Medulla oblongata (tissue), 1 donor: ENCODE measurements around the gene ARL15.
"Not testable (repeated sequence)": the region's sequence is repeated elsewhere in the genome, so short reads cannot be mapped to it uniquely, and the experiment has no call there.

Experiments
- DNase-seq: peaks from one replicate; pipeline ENCODE4 v3.0.0-alpha.2; 2015; ENCODE audit errors: extremely low spot score

Gene ARL15

DNA sequence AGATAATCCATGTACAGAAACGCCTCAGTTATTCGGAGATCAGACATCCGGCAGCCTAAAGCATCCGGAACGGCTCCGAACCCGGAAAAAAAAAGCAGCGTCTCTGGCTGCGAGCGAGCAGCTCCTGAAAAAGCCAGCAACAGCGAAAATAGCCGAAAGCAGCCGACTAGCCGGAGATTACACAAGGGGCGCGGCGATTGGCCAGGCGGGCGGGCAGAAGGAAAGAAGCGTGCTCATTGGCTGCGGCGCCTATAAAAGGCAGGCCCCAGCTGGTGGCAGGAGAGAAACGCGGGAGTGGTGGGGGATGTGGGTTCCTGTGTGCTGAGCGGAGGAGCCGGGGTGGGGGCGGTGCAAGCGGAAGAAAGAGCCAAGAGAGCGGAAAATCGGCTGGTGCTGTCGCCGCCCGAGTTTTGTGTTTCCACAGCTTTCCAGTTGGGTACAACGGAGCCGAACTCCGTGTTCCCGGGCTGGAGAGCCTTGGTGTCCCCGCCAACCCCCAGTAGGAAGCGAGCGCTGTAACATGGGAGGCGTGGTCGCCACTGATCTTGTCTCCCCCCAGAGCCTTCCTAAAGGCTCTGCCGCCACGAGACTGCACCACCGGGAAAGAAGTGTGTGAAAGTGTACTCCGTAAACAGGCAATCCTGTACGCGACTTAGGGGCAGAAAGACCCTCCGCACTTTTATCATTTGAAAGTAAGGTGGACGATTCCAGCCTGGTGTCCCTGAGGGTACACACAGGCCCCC, at the start of gene ARL15:
Gene ARL15, minus strand, starts transcription at position 141 of the 743 bp plus-strand sequence.
- peak; percentile 99 for DNase-seq

- DNase-seq = no peak
Observed at GRCh38 chr5:54360089-54360488, 49.7 kb upstream of the ARL15 start.

- no peak for DNase-seq
Observed at GRCh38 chr5:54357408-54358058, 47.2 kb upstream of the ARL15 start.

DNA sequence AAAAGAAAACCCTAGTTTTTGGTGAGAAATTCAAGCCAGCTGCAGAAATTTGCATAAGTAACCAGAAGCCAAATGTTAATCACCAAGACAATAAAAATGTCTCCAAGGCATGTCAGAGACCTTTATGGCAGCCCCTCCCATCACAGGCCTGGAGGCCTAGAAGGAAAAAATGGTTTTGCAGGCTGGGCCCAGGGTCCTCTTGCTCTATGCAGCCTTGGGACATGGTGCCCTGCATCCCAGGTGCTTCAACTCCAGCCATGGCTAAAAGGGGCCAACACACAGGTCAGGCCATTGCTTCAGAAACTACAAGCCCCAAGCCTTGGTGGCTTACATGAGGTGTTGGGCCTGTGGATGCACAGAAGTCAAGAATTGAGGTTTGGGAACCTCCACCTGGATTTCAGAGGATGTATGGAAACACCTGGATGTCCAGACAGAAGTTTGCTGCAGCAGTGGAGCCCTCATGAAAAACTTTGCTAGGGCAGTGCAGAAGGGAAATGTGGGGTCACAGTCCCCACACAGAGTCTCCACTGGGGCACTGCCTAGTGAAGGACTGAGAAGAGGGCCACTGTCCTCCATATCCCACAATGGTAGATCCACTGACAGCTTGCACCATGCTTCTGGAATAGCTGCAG, 43.7 kb upstream of the ARL15 start:
- DNase-seq = not testable (repeated sequence)

GRCh38 chr5:54352580-54352979, 42.2 kb upstream of the ARL15 start:
- DNase-seq = not testable (repeated sequence)

- no peak for DNase-seq
Observed at GRCh38 chr5:54347221-54347865, 37.0 kb upstream of the ARL15 start.

- no peak for DNase-seq
Observed at GRCh38 chr5:54344653-54345052, 34.3 kb upstream of the ARL15 start.

GRCh38 chr5:54341971-54342370, 31.6 kb upstream of the ARL15 start:
- DNase-seq = no peak

DNA sequence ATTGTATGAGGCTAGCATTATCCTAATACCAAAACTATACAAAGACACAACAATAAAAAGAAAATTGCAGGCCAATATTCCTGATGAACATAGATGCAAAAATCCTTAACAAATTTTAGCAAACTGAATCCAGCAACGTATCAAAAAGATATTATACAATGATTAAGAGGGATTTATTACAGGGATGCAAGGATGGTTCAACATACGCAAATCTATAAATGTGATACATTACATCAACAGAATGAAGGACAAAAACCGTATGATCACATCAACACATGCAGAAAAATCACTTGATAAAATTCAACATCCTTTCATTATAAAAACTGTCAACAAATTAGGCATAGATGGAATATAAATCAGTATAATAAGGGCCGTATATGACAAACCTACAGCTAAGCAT, 27.1 kb upstream of the ARL15 start:
- no peak for DNase-seq

- DNase-seq = no peak
Observed at GRCh38 chr5:54332720-54333119, 22.3 kb upstream of the ARL15 start.

DNA sequence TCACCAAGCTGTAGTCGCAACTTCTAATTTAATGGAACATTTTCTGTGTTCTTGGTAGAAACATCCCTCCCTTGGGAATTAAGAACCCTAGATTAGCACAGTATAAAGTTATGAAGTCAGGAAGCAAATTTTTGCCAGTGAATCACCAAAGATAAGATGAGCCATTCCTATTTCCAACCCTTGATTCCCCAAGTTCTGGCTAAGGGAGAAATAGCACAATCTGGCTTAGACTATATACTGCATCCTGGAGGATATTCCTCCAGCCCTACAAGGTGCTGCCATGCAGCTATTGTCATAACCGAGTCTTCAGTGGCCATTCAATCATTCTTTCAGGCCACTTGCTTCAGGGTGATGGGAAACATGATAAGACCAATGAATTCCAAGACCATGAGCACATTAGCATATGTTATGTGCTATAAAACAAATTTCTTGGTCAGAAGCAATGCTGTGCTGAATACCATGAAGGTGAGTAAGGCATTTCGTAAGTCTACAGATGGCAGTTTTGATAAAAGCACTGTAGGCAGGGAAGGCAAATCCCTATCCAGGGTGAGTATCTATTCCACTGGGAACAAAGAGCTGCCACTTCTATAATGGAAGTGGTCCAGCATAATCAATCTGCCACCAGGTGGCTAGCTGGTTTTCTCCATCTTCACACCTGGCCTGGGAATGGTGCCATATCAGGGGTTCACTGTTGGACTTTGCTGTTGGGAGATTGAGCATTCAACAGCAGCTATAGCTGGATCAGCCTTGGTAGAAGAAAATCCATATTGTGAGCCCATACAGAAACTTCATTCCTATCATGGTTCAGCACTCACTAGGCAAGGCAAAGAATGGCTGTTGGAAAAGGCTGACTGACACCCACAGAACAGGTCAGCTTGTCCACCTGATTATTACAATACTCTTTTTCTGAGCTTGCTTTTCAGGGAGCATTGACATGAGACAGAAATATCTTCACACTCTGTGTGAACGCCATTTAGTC, 19.6 kb upstream of the ARL15 start:
- DNase-seq = no peak

DNA sequence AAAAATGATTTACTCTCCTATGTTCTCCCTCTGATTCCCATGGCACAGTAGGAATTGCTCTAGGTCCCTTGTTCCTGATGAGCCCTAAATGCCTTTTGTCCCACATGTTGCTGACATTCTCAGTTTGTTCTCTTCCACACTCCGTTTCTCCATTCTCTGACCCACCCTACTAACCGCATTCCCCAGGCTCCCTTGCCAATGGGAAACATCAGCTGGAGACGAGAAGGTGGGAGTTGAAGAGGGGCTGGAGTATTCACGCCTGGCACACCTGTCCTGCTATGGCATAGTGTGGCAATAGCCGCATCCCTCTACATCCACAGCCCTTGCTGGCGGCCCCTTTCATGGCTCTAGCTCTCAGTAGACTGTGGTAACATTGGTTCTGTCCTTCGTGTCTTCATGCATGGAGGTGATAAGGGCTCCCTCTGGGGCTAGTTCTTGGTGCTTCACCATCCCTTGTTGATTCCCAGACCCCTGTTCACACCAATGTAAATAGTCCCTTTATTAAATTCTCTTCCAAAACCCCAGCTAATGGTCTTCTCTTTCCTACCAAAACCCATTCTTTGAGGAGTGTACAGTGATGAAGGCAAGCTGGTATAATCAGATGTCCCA, 16.4 kb upstream of the ARL15 start:
- no peak for DNase-seq

GRCh38 chr5:54325610-54326311, 15.4 kb upstream of the ARL15 start:
- no peak for DNase-seq

- no peak for DNase-seq
Observed at GRCh38 chr5:54325272-54325609, 14.9 kb upstream of the ARL15 start.

DNA sequence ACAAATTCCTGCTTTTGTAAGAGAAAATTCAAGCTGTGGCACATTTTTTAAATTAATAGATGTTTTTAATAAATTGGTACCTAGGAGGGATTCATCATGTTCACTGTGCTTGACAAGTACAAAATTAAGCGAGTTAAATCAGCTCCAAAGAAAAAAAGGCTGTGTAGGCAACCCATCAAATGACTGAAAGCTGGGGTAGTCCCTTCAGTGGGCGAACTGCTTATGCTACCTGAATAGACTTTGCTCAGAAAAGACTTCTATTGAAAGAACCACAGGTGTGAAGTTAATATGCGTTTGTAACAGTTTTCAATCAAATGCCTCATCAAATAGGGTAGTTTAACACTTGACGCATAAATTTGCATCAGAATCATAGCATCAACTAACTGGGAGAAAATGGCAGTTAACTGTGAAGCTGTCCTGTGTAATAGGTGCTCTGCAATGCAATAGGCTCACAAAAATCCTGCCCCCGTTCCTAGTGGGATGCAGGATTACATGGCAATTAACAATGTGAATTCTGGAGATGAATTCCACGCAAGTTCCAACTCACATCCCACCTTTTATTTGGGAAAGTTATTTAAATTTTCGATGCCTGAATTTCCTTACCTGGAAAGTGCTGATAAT, 14.4 kb upstream of the ARL15 start:
- no peak for DNase-seq

- DNase-seq = no peak
Observed at GRCh38 chr5:54323495-54323894, 13.1 kb upstream of the ARL15 start.

GRCh38 chr5:54320256-54320655, 9.9 kb upstream of the ARL15 start:
- no peak for DNase-seq

DNA sequence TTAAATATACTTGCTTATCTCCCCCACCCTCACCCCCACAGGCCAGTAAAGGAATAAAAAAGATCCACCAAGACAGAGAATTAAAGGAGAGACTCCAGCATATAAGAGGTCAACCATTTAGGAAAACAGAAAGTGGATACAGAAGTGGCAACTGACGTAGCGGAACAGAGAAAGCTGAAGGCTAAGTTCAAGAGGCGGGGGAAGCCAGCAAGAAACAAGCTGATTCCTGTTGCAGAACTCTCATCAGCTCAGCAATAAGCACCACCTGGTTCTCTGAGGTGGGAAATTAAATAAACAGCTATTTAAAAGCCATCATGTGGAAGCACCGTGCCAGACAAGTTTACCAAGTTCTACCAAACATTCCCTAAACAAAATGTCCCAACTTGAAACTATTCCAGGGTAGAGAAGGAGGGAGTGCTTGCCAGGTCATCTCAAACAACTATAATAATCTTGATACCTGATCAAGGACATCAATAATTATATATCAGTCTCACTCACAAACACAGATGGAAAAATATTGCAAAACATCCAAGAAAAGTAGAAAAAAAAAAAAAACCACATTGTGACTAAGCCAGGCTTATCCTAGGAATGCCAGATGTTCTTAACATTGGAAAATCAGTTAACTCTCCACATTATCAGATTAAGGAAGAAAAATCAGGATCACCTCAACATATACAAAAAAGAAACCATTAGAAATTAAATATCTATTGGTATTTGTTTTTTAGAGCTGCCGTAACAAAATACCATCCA, 7.3 kb upstream of the ARL15 start:
- DNase-seq = no peak
